ENCODE measurements around the gene CATSPERE. TPM values are rescaled to one million over a fixed set of nuclear protein-coding genes. Genes with fewer than 3 reads are reported as not detected.

CATSPERE gene
- total and polyA plus RNA-seq, 9 of the 15 experiments (the other 6 are each of a cell fraction or from before 2014, with no cell fraction given) = 0.06 to 0.16 (median 0.09) TPM; not detected in 3

- no peak overlapping the region for H2AFZ ChIP-seq (ENCODE audit: low read depth, low read length)
- H4K20me1 ChIP-seq (replicated peaks; ENCODE audit: control insufficient read depth, insufficient read depth, low read length) = no peaks in the 10 kb centered on the region
- ATAC-seq (no peak), FAIRE-seq (no peak), DNase-seq (ENCODE audit: extremely low read depth in 1 of 4, low spot score in 3 of 4) (no peak)
- no peaks in the 10 kb centered on the region for H3K27me3 ChIP-seq (ENCODE audit: control insufficient read depth in 2 of 2, insufficient read depth in 2 of 2, low read length in 2 of 2)
- intact Hi-C loops (cut with micrococcal nuclease) (no loop called here), in situ Hi-C loops (cut with MboI) (no loop called here)
- H3K36me3 ChIP-seq (ENCODE audit: control insufficient read depth, insufficient read depth, low read length) = peaks cover 96% of the 10 kb centered on the region
- no peak overlapping the region for H3K4me3 ChIP-seq
- ChIA-PET CTCF (ENCODE audit: low intra/inter-chr PET ratio) (no interaction called here), POLR2A (interaction anchor here (1.0 to 1.5 kb wide), 2 partner anchors 30 to 38 kb away, joined by 4 to 5 read pairs; no protein-coding TSS in a partner anchor)
- WGBS (ENCODE audit: insufficient coverage, low coverage, missing lambda C conversion rate) = 96% methylated on average over 5 of the region's 5 CpGs
- H3K9me1 ChIP-seq (ENCODE audit: control insufficient read depth, insufficient read depth, low read length) = no peaks in the 10 kb centered on the region
- no peak overlapping the region for H3K27ac ChIP-seq (ENCODE audit: extremely low read depth, low read depth, low read length)
- H3K4me2 ChIP-seq (ENCODE audit: insufficient read depth, low read length) = no peak overlapping the region
- no peaks in the 10 kb centered on the region for H3K79me2 ChIP-seq (ENCODE audit: control insufficient read depth, insufficient read depth, low read length)
- H3K9ac ChIP-seq (ENCODE audit: insufficient read depth in 1 of 2, low read depth in 2 of 2, low read length in 2 of 2) = no peak overlapping the region
- TF ChIP-seq HDGF (IDR thresholded peaks at IDR 0.05) (no peak), PHF8 (IDR thresholded peaks at IDR 0.05; ENCODE audit: borderline replicate concordance, low read length) (no peak), ZNF217 (CRISPR knock-in tag; IDR thresholded peaks at IDR 0.05) (no peak), GTF2B (IDR thresholded peaks at IDR 0.05; ENCODE audit: extremely low read depth, insufficient read length) (no peak), RBM14 (IDR thresholded peaks at IDR 0.05; ENCODE audit: borderline replicate concordance, insufficient read depth, low read depth, low read length) (no peak), NR2C2 (CRISPR knock-in tag; IDR thresholded peaks at IDR 0.05) (no peak), NR2C2 (tag; IDR thresholded peaks at IDR 0.05) (no peak), KDM4B (IDR thresholded peaks at IDR 0.05; ENCODE audit: borderline replicate concordance in 2 of 2, low read depth in 1 of 2) (no peak), RBFOX2 (IDR thresholded peaks at IDR 0.05; ENCODE audit: low read depth, low read length) (no peak)
- H3K9me3 ChIP-seq (replicated peaks; ENCODE audit: control insufficient read depth, insufficient read depth, low read depth, low read length) = no peaks in the 10 kb centered on the region
- no peaks in the 10 kb centered on the region for H3K4me1 ChIP-seq (replicated peaks in 1 of 2; ENCODE audit: control insufficient read depth in 2 of 2, insufficient read depth in 2 of 2, low read length in 2 of 2)
- no TSS peak for BruUV-seq (replicated peaks)
Measured at GRCh38 chr1:244412176-244412575, 48.9 kb upstream of the CATSPERE start.
